Stomach (tissue), 9 donors: ENCODE results near the gene GRIK1. TPM values are rescaled to one million over a fixed set of nuclear protein-coding genes. Genes with fewer than 3 reads are reported as not detected.

Experiments used
- DNase-seq, 2 donors: peaks; one replicate each; pipeline versions ENCODE4 v3.0.0 to v3.0.0-alpha.2; 2013 to 2019
- H3K27ac ChIP-seq, 5 donors: fragments of 200-600 bp in 4 of 5; sonication (generic) in 4 of 5; one replicate each; pipeline ENCODE4 v1.5.1; 2013 to 2019; ENCODE audit warnings: mild to moderate bottlenecking in 1 of 5, moderate library complexity in 1 of 5
- H3K27me3 ChIP-seq, 3 donors: fragments of 200-600 bp; sonication (generic); one replicate each; pipeline ENCODE4 v1.5.1; 2017 to 2019; ENCODE audit warnings: mixed run types in 1 of 3
- H3K36me3 ChIP-seq, 4 donors: fragments of 200-600 bp; sonication (generic); 1 replicate in 3 of 4; 2 replicates in 1 of 4; pipeline ENCODE4 v1.5.1; 2016 to 2019
- H3K4me1 ChIP-seq, 4 donors: fragments of 200-600 bp; sonication (generic); one replicate each; pipeline ENCODE4 v1.5.1; 2016 to 2019
- H3K4me3 ChIP-seq, 4 donors: fragments of 200-600 bp; sonication (generic) in 3 of 4; one replicate each; pipeline ENCODE4 v1.5.1; 2016 to 2019; ENCODE audit warnings: mild to moderate bottlenecking in 1 of 4
- H3K9me3 ChIP-seq, 4 donors: fragments of 200-600 bp; sonication (generic); one replicate each; pipeline ENCODE4 v1.5.1; 2016 to 2019
- EP300 ChIP-seq: sonication (generic); formaldehyde crosslinking; IDR thresholded peaks from one replicate; pipeline ENCODE4 v1.6.1; 2017; ENCODE audit warnings: antibody characterized with exemption
- POLR2A ChIP-seq, 4 donors: fragments of 450-650 bp; IDR thresholded peaks; one replicate each; pipeline ENCODE4 v1.6.1; 2016; ENCODE audit warnings: antibody characterized with exemption in 4 of 4, control low read depth in 2 of 4, mild to moderate bottlenecking in 1 of 4, moderate library complexity in 1 of 4
- POLR2AphosphoS5 ChIP-seq, 3 donors: sonication (generic); formaldehyde crosslinking; IDR thresholded peaks; one replicate each; pipeline ENCODE4 v1.6.1; 2016; ENCODE audit warnings: antibody characterized with exemption in 3 of 3
- WGBS, 5 donors: extraction: QIAGEN DNeasy Blood & Tissue Kit in 3 of 5; methylation state at CpG; one replicate each; pipeline versions ENCODE4 v1.1.5 to v1.1.7; 2013 to 2018; 5-methylcytosine and 5-hydroxymethylcytosine counted together
- intact Hi-C: fragments of 100-400 bp; cut with DNase I; formaldehyde crosslinking; loops from one replicate; pipeline ENCODE4 v1.15.1; 2023; ENCODE audit warnings: low total_unique reads
- polyA plus RNA-seq, 3 donors: library from polyadenylated mRNA; stranded (reverse); fragments of 200-250 nt; gene quantifications; one replicate each; pipeline ENCODE4 v1.2.3, GENCODE V29; 2013
- total RNA-seq, 5 donors: library from RNA; depleted of rRNA; stranded (reverse); fragments of >200 nt; gene quantifications; one replicate each; pipeline versions ENCODE4 v1.1.0 to v1.2.3, GENCODE V29; 2014 to 2016
- TF ChIP-seq, protein P1 (sequence below), 7 experiments: fragments of 450-650 bp in 4 of 7; fragments of 200-600 bp in 3 of 7; sonication (generic) in 3 of 7; IDR thresholded peaks; one replicate each; pipeline ENCODE4 v1.5.1; 2016 to 2019; ENCODE audit warnings: antibody characterized with exemption in 7 of 7, control low read depth in 2 of 7, mild to moderate bottlenecking in 1 of 7
- donor health status: healthy with polysubstance abuse.
- donor health status: Bipolar disorder and iron deficiency.
- donor health status: healthy.

GRIK1 gene
- total and polyA plus RNA-seq, 8 donors: 0.06 to 1.5 (median 0.66) TPM; not detected in 4

DNA sequence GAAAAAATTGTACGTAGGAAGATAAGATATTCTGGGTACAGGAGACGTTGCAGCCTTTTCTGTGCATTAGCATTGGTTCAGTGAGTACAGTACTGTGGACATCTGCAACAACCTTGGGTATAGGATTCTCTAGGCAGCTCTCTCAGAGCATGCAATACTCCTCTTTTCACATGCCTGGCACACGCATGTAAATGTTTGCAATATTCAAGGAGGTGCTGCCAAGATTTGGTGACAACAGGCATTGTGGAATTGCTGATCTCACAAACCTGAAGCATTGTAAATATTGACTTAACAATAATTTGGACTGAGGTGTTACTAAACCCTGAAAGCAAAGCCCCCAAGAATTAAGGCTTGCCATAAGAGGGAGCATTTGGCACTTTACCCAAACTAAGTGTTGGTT, 126.8 kb downstream of the GRIK1 start:
- Histone ChIP-seq H3K27me3 (no peaks in the 10 kb centered on the region), H3K4me3 (no peak overlapping the region), H3K9me3 (no peaks in the 10 kb centered on the region), H3K36me3 (no peaks in the 10 kb centered on the region), H3K27ac (no peak overlapping the region), H3K4me1 (no peaks in the 10 kb centered on the region)
- intact Hi-C loops: no loop called here
- WGBS, 5 donors: 47 to 64% (median 54%) methylated on average over 3 of the region's 3 CpGs
- TF ChIP-seq, protein P1, sequence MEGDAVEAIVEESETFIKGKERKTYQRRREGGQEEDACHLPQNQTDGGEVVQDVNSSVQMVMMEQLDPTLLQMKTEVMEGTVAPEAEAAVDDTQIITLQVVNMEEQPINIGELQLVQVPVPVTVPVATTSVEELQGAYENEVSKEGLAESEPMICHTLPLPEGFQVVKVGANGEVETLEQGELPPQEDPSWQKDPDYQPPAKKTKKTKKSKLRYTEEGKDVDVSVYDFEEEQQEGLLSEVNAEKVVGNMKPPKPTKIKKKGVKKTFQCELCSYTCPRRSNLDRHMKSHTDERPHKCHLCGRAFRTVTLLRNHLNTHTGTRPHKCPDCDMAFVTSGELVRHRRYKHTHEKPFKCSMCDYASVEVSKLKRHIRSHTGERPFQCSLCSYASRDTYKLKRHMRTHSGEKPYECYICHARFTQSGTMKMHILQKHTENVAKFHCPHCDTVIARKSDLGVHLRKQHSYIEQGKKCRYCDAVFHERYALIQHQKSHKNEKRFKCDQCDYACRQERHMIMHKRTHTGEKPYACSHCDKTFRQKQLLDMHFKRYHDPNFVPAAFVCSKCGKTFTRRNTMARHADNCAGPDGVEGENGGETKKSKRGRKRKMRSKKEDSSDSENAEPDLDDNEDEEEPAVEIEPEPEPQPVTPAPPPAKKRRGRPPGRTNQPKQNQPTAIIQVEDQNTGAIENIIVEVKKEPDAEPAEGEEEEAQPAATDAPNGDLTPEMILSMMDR (IDR thresholded peaks at IDR 0.05): no peak
- TF ChIP-seq POLR2AphosphoS5 (IDR thresholded peaks at IDR 0.05) (no peak), EP300 (no peak), POLR2A (IDR thresholded peaks at IDR 0.05) (no peak)
- DNase-seq: no peak

DNA sequence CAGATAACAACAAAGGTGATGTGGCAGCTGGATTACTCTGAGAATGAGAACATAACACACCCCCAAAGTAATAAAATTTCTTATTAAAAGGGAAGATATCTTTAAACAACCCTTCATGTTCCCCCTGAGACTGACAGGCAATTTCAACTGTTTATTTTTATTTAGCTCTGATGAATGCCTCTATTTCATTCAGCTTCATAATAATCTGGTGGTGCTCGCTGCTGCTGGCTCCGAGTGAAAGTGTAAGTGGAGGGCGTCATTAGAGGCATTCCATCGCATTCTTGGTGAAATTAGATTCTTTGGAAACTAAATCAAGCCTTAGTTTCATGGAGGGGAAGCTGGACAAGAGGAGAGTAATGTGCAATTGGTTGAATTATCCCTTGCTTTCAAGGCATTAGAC, 128.9 kb downstream of the GRIK1 start:
- Histone ChIP-seq H3K27ac (no peak overlapping the region), H3K4me3 (no peak overlapping the region), H3K36me3 (no peaks in the 10 kb centered on the region), H3K27me3 (no peaks in the 10 kb centered on the region), H3K4me1 (no peaks in the 10 kb centered on the region), H3K9me3 (no peaks in the 10 kb centered on the region)
- TF ChIP-seq POLR2AphosphoS5 (IDR thresholded peaks at IDR 0.05): no peak
- no peak for TF ChIP-seq POLR2A (IDR thresholded peaks at IDR 0.05)
- TF ChIP-seq, protein P1 (IDR thresholded peaks at IDR 0.05): no peak
- TF ChIP-seq EP300: no peak
- WGBS, 5 donors: 52 to 73% (median 70%) methylated on average over 4 of the region's 4 CpGs
- no peak for DNase-seq
- intact Hi-C loops: no loop called here

DNA sequence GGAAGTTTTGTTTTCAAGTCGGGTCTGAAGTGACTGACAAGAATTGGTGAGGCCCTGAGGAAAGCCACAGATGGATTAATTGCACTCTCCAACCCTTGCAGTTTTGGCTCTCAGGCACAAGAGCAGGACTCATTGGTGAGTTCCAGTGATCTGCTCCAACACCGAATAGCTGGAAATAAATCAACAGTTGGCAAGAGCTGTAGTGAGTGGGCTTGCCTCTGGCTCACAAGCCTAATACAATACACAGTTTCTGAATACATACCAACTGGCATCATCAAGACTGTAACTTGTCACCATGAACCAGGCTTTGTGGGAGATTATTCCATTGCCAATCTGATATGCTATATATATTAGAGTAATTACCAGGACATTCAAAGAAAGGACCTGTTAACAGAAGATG, 131.6 kb downstream of the GRIK1 start:
- 51 to 65% (median 60%) methylated on average over 2 of the region's 2 CpGs for WGBS, 5 donors
- intact Hi-C loops: no loop called here

DNA sequence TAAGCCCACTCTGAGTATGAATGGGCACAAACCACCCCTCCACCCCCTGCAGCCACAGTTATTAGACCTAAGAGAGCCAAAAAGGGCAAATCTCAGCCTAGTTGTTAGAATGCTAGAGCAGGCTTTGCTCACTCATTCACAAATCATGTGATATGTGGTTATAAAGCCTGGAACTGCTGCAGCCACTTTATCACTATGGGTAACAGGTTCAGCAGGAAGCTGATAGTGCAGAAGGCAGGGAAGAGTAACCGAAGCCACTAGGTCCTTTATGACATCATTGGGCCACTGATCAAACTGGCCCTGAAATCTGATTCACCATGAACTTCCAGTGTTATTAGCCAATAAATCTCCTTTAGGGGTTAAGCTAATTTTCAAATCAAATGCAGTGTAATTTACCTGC, 134.7 kb downstream of the GRIK1 start:
- intact Hi-C loops: no loop called here
- Histone ChIP-seq H3K4me3 (no peak overlapping the region), H3K4me1 (no peaks in the 10 kb centered on the region), H3K27me3 (no peaks in the 10 kb centered on the region), H3K9me3 (no peaks in the 10 kb centered on the region), H3K27ac (no peak overlapping the region), H3K36me3 (no peaks in the 10 kb centered on the region)
- DNase-seq: no peak
- TF ChIP-seq POLR2AphosphoS5 (IDR thresholded peaks at IDR 0.05) (no peak), EP300 (no peak), POLR2A (IDR thresholded peaks at IDR 0.05) (no peak)
- TF ChIP-seq, protein P1 (IDR thresholded peaks at IDR 0.05): no peak
- 36 to 58% (median 37%) methylated on average over 1 of the region's 1 CpG for WGBS, 5 donors

More for the DNA sequence above, 131.6 kb downstream of the GRIK1 start:
- H3K36me3 ChIP-seq: no peaks in the 10 kb centered on the region
- no peaks in the 10 kb centered on the region for H3K4me1 ChIP-seq
- no peak overlapping the region for H3K27ac ChIP-seq
- no peak for DNase-seq
- no peaks in the 10 kb centered on the region for H3K9me3 ChIP-seq
- TF ChIP-seq EP300 (no peak), POLR2A (IDR thresholded peaks at IDR 0.05) (no peak)
- H3K4me3 ChIP-seq: no peak overlapping the region
- no peaks in the 10 kb centered on the region for H3K27me3 ChIP-seq

DNA sequence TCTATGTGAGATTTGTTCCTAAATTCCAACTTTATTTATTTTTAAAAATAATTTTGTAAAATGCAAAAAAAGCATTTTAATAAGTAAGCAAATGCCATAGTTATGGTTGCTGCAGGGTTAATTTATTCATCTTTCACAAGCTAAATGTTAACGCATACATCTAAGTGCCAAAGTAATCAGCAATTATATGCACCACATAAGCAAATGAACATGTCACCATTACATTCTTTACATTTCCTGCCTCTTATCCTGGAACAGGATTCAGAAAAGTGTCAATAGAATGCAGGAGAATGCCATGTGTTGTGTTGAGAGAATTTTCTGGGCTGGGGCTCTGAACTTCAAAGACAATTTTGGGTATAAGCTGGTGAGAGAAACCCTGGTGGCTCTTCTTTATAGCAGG, 136.6 kb downstream of the GRIK1 start:
- TF ChIP-seq POLR2A (IDR thresholded peaks at IDR 0.05) (no peak), EP300 (no peak), POLR2AphosphoS5 (IDR thresholded peaks at IDR 0.05) (no peak)
- TF ChIP-seq, protein P1 (IDR thresholded peaks at IDR 0.05): no peak
- intact Hi-C loops: no loop called here
- no peaks in the 10 kb centered on the region for H3K9me3 ChIP-seq
- H3K27ac ChIP-seq: no peak overlapping the region
- no peak overlapping the region for H3K4me3 ChIP-seq
- no peaks in the 10 kb centered on the region for H3K4me1 ChIP-seq
- H3K27me3 ChIP-seq: no peaks in the 10 kb centered on the region
- no peaks in the 10 kb centered on the region for H3K36me3 ChIP-seq
- DNase-seq: no peak
- WGBS, 5 donors: 81 to 85% (median 82%) methylated on average over 1 of the region's 1 CpG
